HG02852 (cell line): ENCODE data around the gene KIAA2012.
"Not testable (repeated sequence)": the region's sequence is repeated elsewhere in the genome, so short reads cannot be mapped to it uniquely, and the experiment has no call there.

ENCODE experiments used
- ATAC-seq: cut with Tn5 transposase; IDR thresholded peaks from one replicate; pipeline ENCODE4 v1.9.1; 2021; ENCODE audit warnings: mild to moderate bottlenecking, moderate library complexity; ENCODE audit not compliant: unreplicated experiment

Gene KIAA2012

GRCh38 chr2:202185156-202185555 is 112.1 kb downstream of the KIAA2012 start:
- no peak for ATAC-seq

GRCh38 chr2:202186641-202187202 is 113.7 kb downstream of the KIAA2012 start:
- no peak for ATAC-seq

GRCh38 chr2:202187570-202187969 is 114.5 kb downstream of the KIAA2012 start:
- ATAC-seq: no peak

GRCh38 chr2:202193305-202193704 is 120.2 kb downstream of the KIAA2012 start:
- no peak for ATAC-seq

- no peak for ATAC-seq
Measured at GRCh38 chr2:202193881-202194353, 120.9 kb downstream of the KIAA2012 start.

GRCh38 chr2:202194418-202194817 is 121.4 kb downstream of the KIAA2012 start:
- no peak for ATAC-seq

- no peak for ATAC-seq
Measured at GRCh38 chr2:202196727-202197126, 123.7 kb downstream of the KIAA2012 start.

GRCh38 chr2:202201220-202202160 is 128.4 kb downstream of the KIAA2012 start:
- no peak for ATAC-seq

GRCh38 chr2:202203348-202203747 is 130.3 kb downstream of the KIAA2012 start:
- no peak for ATAC-seq

- no peak for ATAC-seq
Measured at GRCh38 chr2:202204855-202205254, 131.8 kb downstream of the KIAA2012 start.

GRCh38 chr2:202208526-202208925 is 135.5 kb downstream of the KIAA2012 start:
- no peak for ATAC-seq

- ATAC-seq: no peak
Measured at GRCh38 chr2:202215179-202215578, 142.1 kb downstream of the KIAA2012 start.

GRCh38 chr2:202221873-202222272 is 148.8 kb downstream of the KIAA2012 start:
- ATAC-seq: no peak

- peak; percentile 43 for ATAC-seq
Measured at GRCh38 chr2:202237787-202238233, 164.8 kb downstream of the KIAA2012 start.

GRCh38 chr2:202238234-202239197 is 165.5 kb downstream of the KIAA2012 start, which contains the start of gene SUMO1:
Gene SUMO1, minus strand, starts transcription at chr2:202238597. Its CDS starts 146 bp downstream, at chr2:202238451.
- peak; percentile 96 for ATAC-seq

- ATAC-seq: not testable (repeated sequence)
Measured at GRCh38 chr2:202247710-202248109, 174.7 kb downstream of the KIAA2012 start.

GRCh38 chr2:202249521-202250253 is 176.6 kb downstream of the KIAA2012 start:
- ATAC-seq: no peak

GRCh38 chr2:202251494-202251893 is 178.4 kb downstream of the KIAA2012 start:
- ATAC-seq: no peak
